RCC 7860 (cell line): Measurements from ENCODE around the gene ARHGAP27.

Experiments
- DNase-seq: peaks from one replicate; pipeline ENCODE4 v3.0.0-alpha.2; 2015; ENCODE audit warnings: low spot score
- FAIRE-seq: peaks from 2 replicates; lab custom pipeline; 2012; peaks lifted over from hg19 to GRCh38; lab: Jason Lieb, UNC

Gene ARHGAP27

GRCh38 chr17:45408611-45409421, 23.9 kb downstream of the ARHGAP27 start:
- DNase-seq (no peak), FAIRE-seq (no peak)

GRCh38 chr17:45406107-45406506, 26.6 kb downstream of the ARHGAP27 start:
- FAIRE-seq = no peak
- no peak for DNase-seq

- FAIRE-seq = no peak
- no peak for DNase-seq
These were observed 27.2 kb downstream of the ARHGAP27 start for GRCh38 chr17:45405250-45406086.

- DNase-seq = no peak
These were observed 27.8 kb downstream of the ARHGAP27 start for GRCh38 chr17:45404870-45405249.

GRCh38 chr17:45403906-45404490, 28.7 kb downstream of the ARHGAP27 start:
- no peak for DNase-seq
- FAIRE-seq = no peak

More at GRCh38 chr17:45404870-45405249, 27.8 kb downstream of the ARHGAP27 start:
- FAIRE-seq = no peak

- no peak for DNase-seq
- no peak for FAIRE-seq
These were observed 29.8 kb downstream of the ARHGAP27 start for GRCh38 chr17:45402916-45403315.

- no peak for FAIRE-seq
These were observed 33.9 kb downstream of the ARHGAP27 start for GRCh38 chr17:45398800-45399199.

GRCh38 chr17:45397796-45398195, 34.9 kb downstream of the ARHGAP27 start:
- FAIRE-seq (no peak), DNase-seq (no peak)

More at GRCh38 chr17:45398800-45399199, 33.9 kb downstream of the ARHGAP27 start:
- DNase-seq = no peak

- FAIRE-seq = no peak
- no peak for DNase-seq
These were observed 36.0 kb downstream of the ARHGAP27 start for GRCh38 chr17:45396496-45397205.

GRCh38 chr17:45395569-45396415, 36.9 kb downstream of the ARHGAP27 start:
- DNase-seq (no peak), FAIRE-seq (no peak)

- FAIRE-seq (no peak), DNase-seq (peak; percentile 9)
These were observed 37.6 kb downstream of the ARHGAP27 start for GRCh38 chr17:45394913-45395568.

GRCh38 chr17:45394564-45394912, 38.1 kb downstream of the ARHGAP27 start:
- FAIRE-seq = no peak

GRCh38 chr17:45394091-45394490, 38.6 kb downstream of the ARHGAP27 start:
- DNase-seq (no peak), FAIRE-seq (no peak)

More at GRCh38 chr17:45394564-45394912, 38.1 kb downstream of the ARHGAP27 start:
- no peak for DNase-seq

- FAIRE-seq = no peak
These were observed 39.3 kb downstream of the ARHGAP27 start for GRCh38 chr17:45393411-45393810.

GRCh38 chr17:45391918-45392317, 40.8 kb downstream of the ARHGAP27 start:
- FAIRE-seq (no peak), DNase-seq (no peak)

More at GRCh38 chr17:45393411-45393810, 39.3 kb downstream of the ARHGAP27 start:
- no peak for DNase-seq

GRCh38 chr17:45391291-45391690, 41.4 kb downstream of the ARHGAP27 start:
- DNase-seq (no peak), FAIRE-seq (no peak)

- FAIRE-seq (no peak), DNase-seq (no peak)
These were observed 43.3 kb downstream of the ARHGAP27 start for GRCh38 chr17:45389354-45389753.

- DNase-seq = no peak
- FAIRE-seq = no peak
These were observed 43.9 kb downstream of the ARHGAP27 start for GRCh38 chr17:45388604-45389325.

- DNase-seq (no peak), FAIRE-seq (no peak)
These were observed 44.9 kb downstream of the ARHGAP27 start for GRCh38 chr17:45387739-45388138.
